CD14-positive monocyte (primary cell): ENCODE results near the gene CCT7. TPM values are rescaled to one million over a fixed set of nuclear protein-coding genes. Genes with fewer than 3 reads are reported as not detected.

Experiments used
- DNase-seq, 3 donors: peaks; one replicate each; pipeline ENCODE4 v3.0.0-alpha.2; 2011 to 2022
- H2AFZ ChIP-seq: 2 replicates; pipeline ENCODE4 v1.6.0; 2012; ENCODE audit warnings: mild to moderate bottlenecking, low read depth, low read length, inconsistent platforms; ENCODE audit not compliant: insufficient read depth, poor library complexity, severe bottlenecking
- H3K27ac ChIP-seq, 2 donors: 1 replicate in 1 of 2; 2 replicates in 1 of 2; pipeline ENCODE4 v1.5.1; 2012 to 2013; ENCODE audit warnings: low read length in 2 of 2, control low read depth in 1 of 2, inconsistent platforms in 1 of 2, low read depth in 1 of 2, mild to moderate bottlenecking in 1 of 2
- H3K27me3 ChIP-seq, 2 donors: one replicate each; pipeline versions ENCODE4 v1.6.0 to v1.6.1; 2011 to 2013; ENCODE audit warnings: low read length in 2 of 2; ENCODE audit not compliant: control insufficient read depth in 2 of 2, insufficient read depth in 2 of 2
- H3K36me3 ChIP-seq, 2 donors: replicated peaks in 1 of 2; 1 replicate in 1 of 2; 2 replicates in 1 of 2; pipeline versions ENCODE4 v1.5.1 to v1.6.1; 2012 to 2013; ENCODE audit warnings: low read length in 2 of 2, control low read depth in 1 of 2, inconsistent platforms in 1 of 2, mild to moderate bottlenecking in 1 of 2; ENCODE audit not compliant: insufficient read depth in 2 of 2, control insufficient read depth in 1 of 2
- H3K4me1 ChIP-seq, 2 donors: 1 replicate in 1 of 2; 2 replicates in 1 of 2; pipeline versions ENCODE4 v1.5.1 to v1.6.1; 2012 to 2013; ENCODE audit warnings: low read length in 2 of 2, control low read depth in 1 of 2, inconsistent platforms in 1 of 2, mild to moderate bottlenecking in 1 of 2, moderate library complexity in 1 of 2; ENCODE audit not compliant: insufficient read depth in 2 of 2, control insufficient read depth in 1 of 2
- H3K4me2 ChIP-seq: replicated peaks from 2 replicates; pipeline ENCODE3; 2012; ENCODE audit warnings: low read length, moderate library complexity, mild to moderate bottlenecking; ENCODE audit not compliant: poor library complexity, severe bottlenecking; ENCODE audit errors: extremely low read depth
- H3K4me3 ChIP-seq, 3 experiments: fragments of 200-600 bp in 1 of 3; sonication (generic) in 1 of 3; replicated peaks in 1 of 3; 1 replicate in 2 of 3; 2 replicates in 1 of 3; pipeline ENCODE4 v1.5.1; 2011 to 2013; ENCODE audit warnings: low read length in 3 of 3, mild to moderate bottlenecking in 3 of 3, control low read depth in 2 of 3, low read depth in 2 of 3, inconsistent platforms in 1 of 3, moderate library complexity in 1 of 3
- H3K79me2 ChIP-seq: 2 replicates; pipeline ENCODE4 v1.6.0; 2012; ENCODE audit warnings: mild to moderate bottlenecking, control low read depth, inconsistent platforms, low read length, moderate library complexity; ENCODE audit not compliant: insufficient read depth
- H3K9ac ChIP-seq: 2 replicates; pipeline ENCODE4 v1.6.0; 2017; ENCODE audit warnings: low read length, mild to moderate bottlenecking; ENCODE audit not compliant: insufficient read depth, poor library complexity, severe bottlenecking
- H3K9me3 ChIP-seq, 2 donors: replicated peaks in 1 of 2; 1 replicate in 1 of 2; 2 replicates in 1 of 2; pipeline versions ENCODE4 v1.5.1 to v1.6.1; 2012 to 2013; ENCODE audit warnings: low read length in 2 of 2, control low read depth in 1 of 2; ENCODE audit not compliant: control insufficient read depth in 1 of 2, insufficient read depth in 1 of 2
- H4K20me1 ChIP-seq: 2 replicates; pipeline ENCODE4 v1.6.0; 2012; ENCODE audit warnings: mild to moderate bottlenecking, low read length, control low read depth, moderate library complexity; ENCODE audit not compliant: insufficient read depth
- H3K27ac Mint-ChIP-seq, 7 donors: one replicate each; pipeline ENCODE4 v1.8.0; 2020; ENCODE audit warnings: mild to moderate bottlenecking in 7 of 7, mixed read lengths in 7 of 7, moderate library complexity in 6 of 7, inconsistent platforms in 2 of 7
- H3K27me3 Mint-ChIP-seq, 3 donors: one replicate each; pipeline ENCODE4 v1.8.0; 2021 to 2022; ENCODE audit warnings: low read depth in 3 of 3, mild to moderate bottlenecking in 3 of 3, mixed read lengths in 3 of 3, moderate library complexity in 3 of 3, inconsistent platforms in 1 of 3
- H3K36me3 Mint-ChIP-seq, 2 donors: one replicate each; pipeline ENCODE4 v1.8.0; 2020; ENCODE audit warnings: mixed read lengths in 2 of 2, inconsistent platforms in 1 of 2, mild to moderate bottlenecking in 1 of 2
- H3K4me1 Mint-ChIP-seq: one replicate; pipeline ENCODE4 v1.8.0; 2020; ENCODE audit warnings: mild to moderate bottlenecking, mixed read lengths
- H3K4me3 Mint-ChIP-seq, 2 donors: one replicate each; pipeline ENCODE4 v1.8.0; 2020; ENCODE audit warnings: mild to moderate bottlenecking in 2 of 2, mixed read lengths in 2 of 2, moderate library complexity in 1 of 2
- H3K9me3 Mint-ChIP-seq, 7 donors: one replicate each; pipeline ENCODE4 v1.8.0; 2020 to 2022; ENCODE audit warnings: mixed read lengths in 7 of 7, mild to moderate bottlenecking in 6 of 7, moderate library complexity in 6 of 7, inconsistent platforms in 2 of 7
- WGBS: methylation state at CpG from one replicate; pipeline ENCODE4 v1.1.5; 2013; ENCODE audit warnings: missing lambda C conversion rate; ENCODE audit not compliant: insufficient coverage; 5-methylcytosine and 5-hydroxymethylcytosine counted together
- intact Hi-C, 2 donors: fragments of 100-400 bp; cut with micrococcal nuclease; formaldehyde crosslinking; loops; one replicate each; pipeline versions ENCODE4 v1.15.0 to v1.15.1; 2023
- polyA plus RNA-seq, 3 donors: library from polyadenylated mRNA; depleted of rRNA in 1 of 3; unstranded in 2 of 3; stranded (reverse) in 1 of 3; fragments of 300-500 nt in 2 of 3; fragments of >200 nt in 1 of 3; fragmentation: Illumina TruSeq in 2 of 3; gene quantifications; 1 replicate in 2 of 3; 2 replicates in 1 of 3; pipeline ENCODE4 v1.2.3, GENCODE V29; 2012 to 2021
- TF ChIP-seq, protein P1 (sequence below): fragments of 200-600 bp; IDR thresholded peaks from one replicate; pipeline ENCODE4 v1.8.0; 2022; ENCODE audit warnings: antibody characterized with exemption, mild to moderate bottlenecking

CCT7 gene
- polyA plus RNA-seq, 3 donors: 56.8 to 151 (median 134) TPM

DNA sequence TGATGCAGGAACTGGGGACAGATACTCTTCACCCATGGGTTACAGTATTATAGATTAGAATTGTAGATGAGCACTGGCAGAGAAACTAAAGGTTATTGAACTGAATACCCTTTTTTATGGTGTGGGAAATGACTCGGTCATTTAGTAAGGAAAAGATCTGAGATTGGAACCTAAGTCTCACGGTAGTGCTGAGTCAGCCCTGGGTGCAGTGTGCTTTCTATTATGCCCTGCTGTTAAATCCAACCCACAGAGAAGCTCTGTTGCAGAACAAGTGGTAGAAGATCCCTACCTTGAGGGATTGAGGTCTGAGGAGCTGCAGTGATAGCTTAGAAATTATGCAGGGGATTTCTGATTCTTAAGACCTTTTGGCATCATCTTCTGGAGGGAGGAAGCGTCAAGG lies 12.7 kb downstream of the CCT7 start:
- H3K36me3 Mint-ChIP-seq: peaks cover 85 to 96% of the 10 kb centered on the region in 2 donors

DNA sequence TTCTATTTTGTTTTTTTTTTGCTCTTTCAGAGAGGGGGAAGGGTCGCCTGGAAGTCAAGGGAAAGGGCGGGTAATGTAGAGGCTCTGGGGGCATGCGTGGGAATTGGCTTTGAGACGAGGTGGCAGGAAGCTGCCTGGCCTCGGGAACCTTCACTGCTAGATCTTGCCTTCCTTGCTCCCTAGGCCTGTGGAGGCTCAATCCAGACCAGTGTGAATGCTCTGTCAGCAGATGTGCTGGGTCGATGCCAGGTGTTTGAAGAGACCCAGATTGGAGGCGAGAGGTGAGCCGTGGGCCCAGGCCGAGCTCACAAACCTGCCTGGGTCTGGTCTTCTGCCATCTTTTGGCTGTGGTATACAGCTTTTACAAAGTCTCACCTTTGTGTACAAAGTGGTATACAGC lies 15.5 kb downstream of the CCT7 start:
- 91% methylated on average over 9 of the region's 9 CpGs for WGBS
- H4K20me1 ChIP-seq: peaks cover 18% of the 10 kb centered on the region

More for the DNA sequence above, 12.7 kb downstream of the CCT7 start:
- WGBS: 93% methylated on average over 2 of the region's 3 CpGs
- H3K27ac Mint-ChIP-seq: no peak overlapping the region
- no peak overlapping the region for H3K4me3 Mint-ChIP-seq
- Histone ChIP-seq H3K36me3 (peaks cover 91 to 100% of the 10 kb centered on the region in 2 donors), H3K4me3 (no peak overlapping the region), H3K4me2 (no peak overlapping the region), H3K79me2 (no peaks in the 10 kb centered on the region), H3K27me3 (no peaks in the 10 kb centered on the region), H2AFZ (no peak overlapping the region), H3K27ac (no peak overlapping the region), H3K4me1 (no peaks in the 10 kb centered on the region), H3K9me3 (no peaks in the 10 kb centered on the region), H3K9ac (no peak overlapping the region), H4K20me1 (peaks cover 36% of the 10 kb centered on the region)
- TF ChIP-seq, protein P1, sequence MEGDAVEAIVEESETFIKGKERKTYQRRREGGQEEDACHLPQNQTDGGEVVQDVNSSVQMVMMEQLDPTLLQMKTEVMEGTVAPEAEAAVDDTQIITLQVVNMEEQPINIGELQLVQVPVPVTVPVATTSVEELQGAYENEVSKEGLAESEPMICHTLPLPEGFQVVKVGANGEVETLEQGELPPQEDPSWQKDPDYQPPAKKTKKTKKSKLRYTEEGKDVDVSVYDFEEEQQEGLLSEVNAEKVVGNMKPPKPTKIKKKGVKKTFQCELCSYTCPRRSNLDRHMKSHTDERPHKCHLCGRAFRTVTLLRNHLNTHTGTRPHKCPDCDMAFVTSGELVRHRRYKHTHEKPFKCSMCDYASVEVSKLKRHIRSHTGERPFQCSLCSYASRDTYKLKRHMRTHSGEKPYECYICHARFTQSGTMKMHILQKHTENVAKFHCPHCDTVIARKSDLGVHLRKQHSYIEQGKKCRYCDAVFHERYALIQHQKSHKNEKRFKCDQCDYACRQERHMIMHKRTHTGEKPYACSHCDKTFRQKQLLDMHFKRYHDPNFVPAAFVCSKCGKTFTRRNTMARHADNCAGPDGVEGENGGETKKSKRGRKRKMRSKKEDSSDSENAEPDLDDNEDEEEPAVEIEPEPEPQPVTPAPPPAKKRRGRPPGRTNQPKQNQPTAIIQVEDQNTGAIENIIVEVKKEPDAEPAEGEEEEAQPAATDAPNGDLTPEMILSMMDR: no peak
- intact Hi-C loops: no loop called here
- DNase-seq: no peak
- no peaks in the 10 kb centered on the region for H3K27me3 Mint-ChIP-seq
- no peaks in the 10 kb centered on the region for H3K4me1 Mint-ChIP-seq
- H3K9me3 Mint-ChIP-seq: no peaks in the 10 kb centered on the region

More for the DNA sequence above, 15.5 kb downstream of the CCT7 start:
- H3K27ac Mint-ChIP-seq: no peak overlapping the region
- Histone ChIP-seq H3K9me3 (no peaks in the 10 kb centered on the region), H3K4me2 (no peak overlapping the region), H3K9ac (no peak overlapping the region), H2AFZ (no peak overlapping the region), H3K27me3 (no peaks in the 10 kb centered on the region), H3K4me3 (no peak overlapping the region), H3K36me3 (peaks cover 86 to 100% of the 10 kb centered on the region in 2 donors), H3K4me1 (peaks cover 0 to 8% of the 10 kb centered on the region in 2 donors), H3K79me2 (no peaks in the 10 kb centered on the region), H3K27ac (no peak overlapping the region)
- H3K36me3 Mint-ChIP-seq: peaks cover 90 to 96% of the 10 kb centered on the region in 2 donors
- no peaks in the 10 kb centered on the region for H3K9me3 Mint-ChIP-seq
- no peak overlapping the region for H3K4me3 Mint-ChIP-seq
- DNase-seq: no peak
- H3K27me3 Mint-ChIP-seq: no peaks in the 10 kb centered on the region
- TF ChIP-seq, protein P1: no peak
- peaks cover 4% of the 10 kb centered on the region for H3K4me1 Mint-ChIP-seq
- intact Hi-C loops: no loop called here
